Osteoblast (primary cell): ENCODE data around the gene FAM98A. TPM values are rescaled to one million over a fixed set of nuclear protein-coding genes. Genes with fewer than 3 reads are reported as not detected.

Experiments used
- DNase-seq: peaks from one replicate; pipeline ENCODE4 v3.0.0; 2011; ENCODE audit warnings: low spot score, mixed read lengths; ENCODE audit not compliant: insufficient read length; ENCODE audit errors: missing footprints
- H2AFZ ChIP-seq: 2 replicates; pipeline ENCODE4 v1.6.0; 2011; ENCODE audit warnings: mild to moderate bottlenecking, low read length
- H3K27ac ChIP-seq: 2 replicates; pipeline ENCODE4 v1.5.1; 2011; ENCODE audit warnings: mild to moderate bottlenecking, low read depth, low read length, moderate library complexity
- H3K27me3 ChIP-seq: 2 replicates; pipeline ENCODE4 v1.6.0; 2012; ENCODE audit warnings: mild to moderate bottlenecking, control low read depth, inconsistent platforms, low read length, moderate library complexity; ENCODE audit not compliant: insufficient read depth
- H3K36me3 ChIP-seq: 2 replicates; pipeline ENCODE4 v1.5.1; 2011; ENCODE audit warnings: mild to moderate bottlenecking, low read length, control low read depth, moderate library complexity; ENCODE audit not compliant: insufficient read depth
- H3K4me1 ChIP-seq: 2 replicates; pipeline ENCODE4 v1.5.1; 2011; ENCODE audit warnings: mild to moderate bottlenecking, low read length, control low read depth, moderate library complexity; ENCODE audit not compliant: insufficient read depth
- H3K4me2 ChIP-seq: 2 replicates; pipeline ENCODE4 v1.6.0; 2011; ENCODE audit warnings: mild to moderate bottlenecking, low read length; ENCODE audit not compliant: insufficient read depth
- H3K4me3 ChIP-seq: fragments of 200-600 bp; sonication (generic); 3 replicates; pipeline ENCODE4 v1.5.1; 2012; ENCODE audit warnings: mild to moderate bottlenecking, low read length, inconsistent platforms; ENCODE audit not compliant: insufficient read depth
- H3K79me2 ChIP-seq: 2 replicates; pipeline ENCODE4 v1.6.0; 2012; ENCODE audit warnings: mild to moderate bottlenecking, low read length, control low read depth, inconsistent platforms; ENCODE audit not compliant: insufficient read depth
- H3K9me3 ChIP-seq: 2 replicates; pipeline ENCODE4 v1.5.1; 2011; ENCODE audit warnings: low read depth, low read length, control low read depth
- H4K20me1 ChIP-seq: 2 replicates; pipeline ENCODE4 v1.6.0; 2012; ENCODE audit warnings: mild to moderate bottlenecking, low read length, control low read depth; ENCODE audit not compliant: insufficient read depth
- CTCF ChIP-seq: IDR thresholded peaks from 2 replicates; pipeline ENCODE4 v1.5.1; 2011; ENCODE audit warnings: mild to moderate bottlenecking, low read depth, low read length, moderate library complexity; ENCODE audit errors: extremely low read depth
- total RNA-seq: library from RNA; depleted of rRNA; stranded (reverse); fragments of >200 nt; gene quantifications from 2 replicates; pipeline ENCODE4 v1.2.3, GENCODE V29; 2012

The FAM98A gene
- total RNA-seq, 1 donor = 22.8 TPM

DNA sequence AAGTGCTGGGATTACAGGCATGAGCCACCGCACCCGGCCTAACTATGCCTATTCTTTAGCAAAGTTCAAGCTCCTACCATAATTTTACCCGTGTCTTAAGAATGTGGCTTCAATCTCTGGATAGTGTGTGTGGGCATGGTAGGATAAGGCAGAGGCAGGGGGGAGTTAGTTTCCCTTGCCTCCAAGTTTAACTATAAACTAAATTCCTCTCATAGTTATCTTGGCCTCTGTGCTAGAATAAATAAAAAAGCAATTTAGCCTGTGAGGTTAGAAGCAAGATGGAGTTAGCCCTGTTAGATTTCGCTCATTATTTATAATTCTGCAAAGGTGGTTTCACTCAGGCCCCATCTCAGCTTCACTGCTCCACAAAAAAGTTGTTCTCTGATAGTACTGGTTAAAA lies 7.0 kb upstream of the FAM98A start:
- H3K27ac ChIP-seq = no peak overlapping the region
- no peaks in the 10 kb centered on the region for H3K36me3 ChIP-seq
- H3K27me3 ChIP-seq = no peaks in the 10 kb centered on the region
- DNase-seq = no peak
- H3K79me2 ChIP-seq = no peaks in the 10 kb centered on the region
- TF ChIP-seq CTCF = no peak
- no peaks in the 10 kb centered on the region for H3K9me3 ChIP-seq
- peaks cover 4% of the 10 kb centered on the region for H3K4me1 ChIP-seq
- H2AFZ ChIP-seq = no peak overlapping the region
- H3K4me3 ChIP-seq = no peak overlapping the region
- H4K20me1 ChIP-seq = no peaks in the 10 kb centered on the region
- H3K4me2 ChIP-seq = no peak overlapping the region

- Histone ChIP-seq H3K9me3 (no peaks in the 10 kb centered on the region), H3K79me2 (no peaks in the 10 kb centered on the region), H3K27ac (no peak overlapping the region), H4K20me1 (no peaks in the 10 kb centered on the region), H3K4me1 (peaks cover 4% of the 10 kb centered on the region), H2AFZ (peak overlapping the region; percentile 15), H3K27me3 (no peaks in the 10 kb centered on the region), H3K4me2 (no peak overlapping the region), H3K4me3 (no peak overlapping the region), H3K36me3 (no peaks in the 10 kb centered on the region)
- no peak for TF ChIP-seq CTCF
- DNase-seq = no peak
Observed at GRCh38 chr2:33605056-33605455, 6.0 kb upstream of the FAM98A start.

GRCh38 chr2:33603416-33603815 lies 4.3 kb upstream of the FAM98A start:
- peaks cover 2% of the 10 kb centered on the region for H4K20me1 ChIP-seq
- no peak overlapping the region for H3K4me2 ChIP-seq
- no peaks in the 10 kb centered on the region for H3K36me3 ChIP-seq
- no peaks in the 10 kb centered on the region for H3K27me3 ChIP-seq
- no peak overlapping the region for H3K4me3 ChIP-seq
- no peak overlapping the region for H2AFZ ChIP-seq
- peaks cover 8% of the 10 kb centered on the region for H3K4me1 ChIP-seq
- DNase-seq = no peak
- no peaks in the 10 kb centered on the region for H3K9me3 ChIP-seq
- H3K27ac ChIP-seq = no peak overlapping the region
- TF ChIP-seq CTCF = no peak
- peaks cover 7% of the 10 kb centered on the region for H3K79me2 ChIP-seq

DNA sequence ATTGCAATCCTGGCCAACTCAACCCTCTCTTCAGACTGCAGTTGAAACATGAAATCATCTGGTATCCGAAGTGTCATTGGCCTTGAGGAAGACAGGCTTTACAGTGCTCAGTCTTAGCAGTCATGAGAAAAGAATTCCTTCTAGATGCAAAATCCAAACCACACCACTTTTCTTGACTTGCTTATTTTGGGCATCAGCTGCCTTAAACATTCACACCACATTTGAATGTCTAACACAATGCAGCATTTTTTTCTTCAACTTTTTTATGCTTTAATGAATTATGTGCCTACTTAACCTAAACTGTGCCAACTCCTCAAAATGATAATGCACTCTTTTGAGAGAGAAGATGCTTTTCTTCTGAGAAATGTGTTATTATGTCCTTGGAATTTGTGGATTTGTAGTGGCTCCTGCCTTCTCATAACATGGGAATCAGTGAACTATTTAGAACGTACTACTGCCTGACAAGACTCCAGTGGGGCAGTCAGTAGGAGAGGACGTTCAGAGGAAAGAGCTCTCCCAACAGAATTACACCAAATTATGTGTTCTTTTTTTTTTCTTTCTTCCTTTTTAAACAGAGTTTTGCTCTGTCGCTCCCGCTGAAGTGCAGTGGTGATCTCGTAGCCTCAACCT lies 3.2 kb upstream of the FAM98A start:
- TF ChIP-seq CTCF = no peak
- Histone ChIP-seq H3K4me1 (peaks cover 16% of the 10 kb centered on the region), H4K20me1 (peaks cover 12% of the 10 kb centered on the region), H3K9me3 (no peaks in the 10 kb centered on the region), H3K4me3 (no peak overlapping the region), H3K36me3 (no peaks in the 10 kb centered on the region), H2AFZ (peak overlapping the region; percentile 54), H3K79me2 (peaks cover 18% of the 10 kb centered on the region), H3K4me2 (no peak overlapping the region), H3K27ac (no peak overlapping the region), H3K27me3 (no peaks in the 10 kb centered on the region)
- DNase-seq = peak; percentile 79
